Uterus (tissue), 4 donors: ENCODE measurements around the gene ZSCAN30. TPM values are rescaled to one million over a fixed set of nuclear protein-coding genes. Genes with fewer than 3 reads are reported as not detected.
A peak's percentile ranks its signal among the peaks of the same experiment; 100 is the strongest.

Experiments
- DNase-seq, 2 donors: peaks; one replicate each; pipeline ENCODE4 v3.0.0-alpha.2; 2019 to 2020
- H3K27ac ChIP-seq, 2 donors: fragments of 200-600 bp; sonication (generic); 1 replicate in 1 of 2; 2 replicates in 1 of 2; pipeline ENCODE4 v1.5.1; 2016 to 2018
- H3K27me3 ChIP-seq, 2 donors: fragments of 200-600 bp; sonication (generic); one replicate each; pipeline ENCODE4 v1.5.1; 2018 to 2019; ENCODE audit warnings: control low read depth in 1 of 2
- H3K36me3 ChIP-seq, 2 donors: fragments of 200-600 bp; sonication (generic); one replicate each; pipeline ENCODE4 v1.5.1; 2019; ENCODE audit warnings: control low read depth in 1 of 2
- H3K4me1 ChIP-seq, 2 donors: fragments of 200-600 bp; sonication (generic); one replicate each; pipeline ENCODE4 v1.5.1; 2018 to 2019; ENCODE audit warnings: control low read depth in 1 of 2
- H3K4me3 ChIP-seq, 2 donors: fragments of 200-600 bp; sonication (generic); 1 replicate in 1 of 2; 2 replicates in 1 of 2; pipeline ENCODE4 v1.5.1; 2018 to 2019; ENCODE audit warnings: mild to moderate bottlenecking in 1 of 2
- H3K9me3 ChIP-seq, 2 donors: fragments of 200-600 bp; sonication (generic); one replicate each; pipeline ENCODE4 v1.5.1; 2019; ENCODE audit warnings: control low read depth in 1 of 2
- CTCF ChIP-seq, 4 experiments: fragments of 200-600 bp in 2 of 4; fragments of 450-650 bp in 2 of 4; sonication (generic) in 2 of 4; IDR thresholded peaks; one replicate each; pipeline ENCODE4 v1.5.1; 2016 to 2019; ENCODE audit warnings: antibody characterized with exemption in 4 of 4, mild to moderate bottlenecking in 2 of 4, moderate library complexity in 1 of 4
- POLR2A ChIP-seq, 2 donors: fragments of 450-650 bp; IDR thresholded peaks; one replicate each; pipeline ENCODE4 v1.6.1; 2016; ENCODE audit warnings: antibody characterized with exemption in 2 of 2, mild to moderate bottlenecking in 1 of 2, moderate library complexity in 1 of 2
- intact Hi-C: fragments of 100-400 bp; cut with DNase I; formaldehyde crosslinking; loops from one replicate; pipeline ENCODE4 v1.15.1; 2023; ENCODE audit warnings: low total_unique reads
- total RNA-seq, 4 donors: library from RNA; depleted of rRNA in 3 of 4; stranded (reverse); fragments of >200 nt in 3 of 4; gene quantifications; one replicate each; pipeline versions ENCODE4 v1.1.0 to v1.2.4, GENCODE V29; 2014 to 2023
- donor health status: DM: yes; HTN: yes; CAD: no.

Gene ZSCAN30
- total RNA-seq, 4 donors from 2014 or later: 5.0 to 40.3 (median 17.8) TPM

- H3K27ac ChIP-seq: no peak overlapping the region
- H3K4me3 ChIP-seq: no peak overlapping the region
- no peaks in the 10 kb centered on the region for H3K27me3 ChIP-seq
- no peak for DNase-seq
- TF ChIP-seq CTCF (IDR thresholded peaks at IDR 0.05) (no peak), POLR2A (IDR thresholded peaks at IDR 0.05) (no peak)
- no peaks in the 10 kb centered on the region for H3K36me3 ChIP-seq
- intact Hi-C loops: loop anchor here (10.0 kb wide), 1 partner anchor 97 kb away; the partner anchor contains the start of gene ZNF24
- H3K9me3 ChIP-seq: no peaks in the 10 kb centered on the region
- no peaks in the 10 kb centered on the region for H3K4me1 ChIP-seq
These were observed 42.4 kb downstream of the ZSCAN30 start for GRCh38 chr18:35247412-35248249.

DNA sequence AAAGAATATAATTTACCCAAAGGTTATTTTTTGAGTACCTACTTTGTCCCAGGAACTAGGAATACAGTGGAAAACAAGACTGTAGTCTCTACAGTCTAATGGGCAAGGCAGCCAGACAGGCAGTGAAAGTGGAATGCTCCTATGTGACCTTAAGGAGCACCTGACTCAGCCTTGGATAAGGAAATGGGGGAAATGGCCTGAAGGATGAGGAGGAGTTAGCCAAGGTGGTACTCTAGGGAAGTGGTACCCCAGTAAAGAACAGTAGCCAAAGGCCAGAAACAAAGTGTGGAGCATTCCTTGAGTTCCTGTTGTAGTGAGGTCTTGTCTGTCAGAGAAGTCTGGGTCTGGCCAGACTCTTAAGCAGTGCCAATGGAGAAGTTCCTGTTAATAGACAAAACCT, 43.2 kb downstream of the ZSCAN30 start:
- Histone ChIP-seq H3K9me3 (no peaks in the 10 kb centered on the region), H3K27me3 (no peaks in the 10 kb centered on the region), H3K4me3 (no peak overlapping the region), H3K36me3 (no peaks in the 10 kb centered on the region), H3K4me1 (no peaks in the 10 kb centered on the region), H3K27ac (no peak overlapping the region)
- DNase-seq: no peak
- TF ChIP-seq CTCF (IDR thresholded peaks at IDR 0.05) (no peak), POLR2A (IDR thresholded peaks at IDR 0.05) (no peak)
- intact Hi-C loops: loop anchor here (10.0 kb wide), 1 partner anchor 98 kb away; the partner anchor contains the start of gene ZNF24

DNA sequence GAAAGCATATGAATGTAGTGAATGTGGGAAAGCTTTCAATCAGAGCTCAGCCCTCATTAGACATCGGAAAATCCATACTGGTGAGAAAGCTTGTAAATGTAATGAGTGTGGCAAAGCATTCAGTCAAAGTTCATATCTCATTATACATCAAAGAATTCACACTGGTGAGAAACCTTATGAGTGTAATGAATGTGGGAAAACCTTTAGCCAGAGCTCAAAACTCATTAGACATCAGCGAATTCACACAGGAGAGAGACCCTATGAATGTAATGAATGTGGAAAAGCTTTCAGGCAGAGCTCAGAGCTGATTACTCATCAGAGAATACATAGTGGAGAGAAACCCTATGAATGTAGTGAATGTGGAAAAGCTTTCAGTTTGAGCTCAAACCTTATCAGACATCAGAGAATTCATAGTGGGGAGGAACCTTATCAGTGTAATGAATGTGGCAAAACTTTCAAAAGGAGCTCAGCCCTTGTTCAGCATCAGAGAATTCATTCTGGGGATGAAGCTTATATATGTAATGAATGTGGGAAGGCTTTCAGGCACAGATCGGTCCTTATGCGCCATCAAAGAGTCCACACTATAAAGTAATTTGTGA, 44.2 kb downstream of the ZSCAN30 start:
- H3K27ac ChIP-seq: no peak overlapping the region
- intact Hi-C loops: loop anchor here (10.0 kb wide), 1 partner anchor 99 kb away; the partner anchor contains the start of gene ZNF24
- H3K27me3 ChIP-seq: no peaks in the 10 kb centered on the region
- no peak overlapping the region for H3K4me3 ChIP-seq
- no peaks in the 10 kb centered on the region for H3K36me3 ChIP-seq
- no peak for TF ChIP-seq CTCF (IDR thresholded peaks at IDR 0.05)
- no peak for TF ChIP-seq POLR2A (IDR thresholded peaks at IDR 0.05)
- no peaks in the 10 kb centered on the region for H3K4me1 ChIP-seq
- no peaks in the 10 kb centered on the region for H3K9me3 ChIP-seq
- DNase-seq: no peak

DNA sequence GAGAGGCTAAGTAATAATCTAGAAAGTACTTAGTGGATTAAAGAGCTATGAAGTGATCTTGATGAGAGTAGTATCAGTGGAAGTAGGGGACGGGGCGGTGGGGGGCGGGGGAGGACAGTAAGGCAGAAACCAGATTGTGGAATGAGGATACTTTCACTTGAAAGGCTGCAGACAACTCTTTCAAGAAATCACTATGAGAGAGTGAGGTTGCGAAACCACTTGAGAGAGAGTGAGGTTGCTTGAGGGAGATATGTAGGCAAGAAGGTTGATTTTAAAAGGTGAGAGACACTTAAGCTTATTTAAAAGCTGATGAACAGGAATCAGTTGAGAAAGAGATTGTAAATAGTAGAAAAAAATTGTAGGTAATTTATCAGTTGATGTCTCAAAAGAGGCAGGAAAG, 45.4 kb downstream of the ZSCAN30 start:
- no peak for DNase-seq
- Histone ChIP-seq H3K9me3 (no peaks in the 10 kb centered on the region), H3K27ac (no peak overlapping the region), H3K4me3 (no peak overlapping the region), H3K27me3 (no peaks in the 10 kb centered on the region), H3K4me1 (peaks cover 0 to 4% of the 10 kb centered on the region in 2 donors), H3K36me3 (no peaks in the 10 kb centered on the region)
- TF ChIP-seq POLR2A (IDR thresholded peaks at IDR 0.05): no peak
- intact Hi-C loops: loop anchor here (10.0 kb wide), 1 partner anchor 100 kb away; the partner anchor contains the start of gene ZNF24

DNA sequence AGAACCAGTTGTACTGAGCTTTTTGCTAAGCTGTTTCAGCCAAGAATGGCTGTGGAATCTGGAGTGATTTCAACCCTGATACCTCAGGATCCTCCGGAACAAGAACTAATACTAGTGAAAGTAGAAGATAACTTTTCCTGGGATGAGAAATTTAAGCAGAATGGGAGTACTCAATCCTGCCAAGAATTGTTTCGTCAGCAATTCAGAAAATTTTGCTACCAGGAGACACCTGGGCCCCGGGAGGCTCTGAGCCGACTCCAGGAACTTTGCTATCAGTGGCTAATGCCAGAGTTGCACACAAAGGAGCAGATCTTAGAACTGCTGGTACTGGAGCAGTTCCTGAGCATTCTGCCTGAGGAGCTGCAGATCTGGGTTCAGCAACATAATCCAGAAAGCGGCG, 47.6 kb downstream of the ZSCAN30 start:
- intact Hi-C loops: loop anchor here (10.0 kb wide), 1 partner anchor 102 kb away; the partner anchor contains the start of gene ZNF24

More for the DNA sequence above, 47.6 kb downstream of the ZSCAN30 start:
- no peaks in the 10 kb centered on the region for H3K9me3 ChIP-seq
- peak overlapping the region in 1 of 2 donors; percentile 99 for H3K27ac ChIP-seq
- TF ChIP-seq CTCF (IDR thresholded peaks at IDR 0.05): no peak
- no peak for TF ChIP-seq POLR2A (IDR thresholded peaks at IDR 0.05)
- DNase-seq: no peak
- no peaks in the 10 kb centered on the region for H3K27me3 ChIP-seq
- H3K36me3 ChIP-seq: no peaks in the 10 kb centered on the region
- no peak overlapping the region for H3K4me3 ChIP-seq
- H3K4me1 ChIP-seq: peaks cover 0 to 4% of the 10 kb centered on the region in 2 donors
